GM18867 (cell line): Measurements from ENCODE around the gene ERC1.

ENCODE experiments used
- ATAC-seq: cut with Tn5 transposase; IDR thresholded peaks from one replicate; pipeline ENCODE4 v1.9.1; 2021; ENCODE audit warnings: mild to moderate bottlenecking, moderate library complexity; ENCODE audit not compliant: unreplicated experiment

ERC1 gene

DNA sequence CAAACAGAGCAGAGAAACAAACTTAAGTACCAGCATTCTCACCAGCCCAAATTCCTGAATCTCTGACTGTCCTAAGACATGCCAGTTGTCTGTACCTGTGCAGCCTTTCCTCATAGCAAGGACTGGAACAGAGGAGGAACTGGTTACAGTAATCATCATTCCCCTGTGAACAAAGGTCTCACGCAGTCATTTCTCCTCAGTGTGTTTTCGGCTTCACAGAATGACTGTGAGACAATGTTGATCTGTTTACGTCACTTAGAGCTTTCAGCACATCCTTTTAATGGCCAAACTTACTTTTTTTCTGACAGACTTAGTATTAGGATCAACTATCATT, 434.3 kb downstream of the ERC1 start:
- no peak for ATAC-seq

DNA sequence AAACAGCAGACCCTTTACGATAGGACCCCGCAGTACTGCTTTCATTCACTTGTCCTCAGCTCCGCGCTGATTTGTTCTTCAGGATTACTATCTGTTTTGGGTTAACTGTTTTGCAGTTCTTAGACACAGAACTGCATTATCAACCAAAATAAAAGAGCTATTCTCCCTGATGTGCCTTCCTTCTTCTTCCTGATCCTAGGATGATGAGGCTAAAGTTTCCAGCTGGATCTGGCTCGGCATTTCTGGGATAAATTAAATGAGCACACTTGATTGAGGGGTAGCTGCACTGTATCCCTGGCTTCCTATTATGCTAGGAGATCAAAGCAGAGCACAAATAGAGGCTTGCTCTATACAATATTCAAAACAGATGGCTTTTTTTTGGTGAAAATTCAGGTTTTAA, 437.6 kb downstream of the ERC1 start:
- ATAC-seq: no peak

DNA sequence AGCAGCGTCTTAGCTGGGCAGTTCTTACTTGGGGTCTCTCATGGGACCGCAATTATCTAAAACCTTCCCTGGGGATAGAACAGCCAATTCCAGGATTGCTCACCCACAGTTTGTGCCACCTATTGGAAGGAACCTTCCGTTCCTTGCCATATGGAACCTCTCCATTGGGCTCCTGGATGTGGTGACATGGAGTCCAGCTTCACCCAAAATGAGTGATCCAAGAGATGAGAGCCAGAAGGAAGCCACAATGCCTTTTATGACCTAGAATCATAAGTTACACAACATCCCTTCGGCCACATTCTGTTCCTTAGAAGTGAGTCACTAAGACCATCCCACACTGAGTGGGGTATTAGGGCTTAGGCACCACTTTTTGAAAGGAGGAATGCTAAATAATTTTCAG, 439.0 kb downstream of the ERC1 start:
- ATAC-seq: no peak

DNA sequence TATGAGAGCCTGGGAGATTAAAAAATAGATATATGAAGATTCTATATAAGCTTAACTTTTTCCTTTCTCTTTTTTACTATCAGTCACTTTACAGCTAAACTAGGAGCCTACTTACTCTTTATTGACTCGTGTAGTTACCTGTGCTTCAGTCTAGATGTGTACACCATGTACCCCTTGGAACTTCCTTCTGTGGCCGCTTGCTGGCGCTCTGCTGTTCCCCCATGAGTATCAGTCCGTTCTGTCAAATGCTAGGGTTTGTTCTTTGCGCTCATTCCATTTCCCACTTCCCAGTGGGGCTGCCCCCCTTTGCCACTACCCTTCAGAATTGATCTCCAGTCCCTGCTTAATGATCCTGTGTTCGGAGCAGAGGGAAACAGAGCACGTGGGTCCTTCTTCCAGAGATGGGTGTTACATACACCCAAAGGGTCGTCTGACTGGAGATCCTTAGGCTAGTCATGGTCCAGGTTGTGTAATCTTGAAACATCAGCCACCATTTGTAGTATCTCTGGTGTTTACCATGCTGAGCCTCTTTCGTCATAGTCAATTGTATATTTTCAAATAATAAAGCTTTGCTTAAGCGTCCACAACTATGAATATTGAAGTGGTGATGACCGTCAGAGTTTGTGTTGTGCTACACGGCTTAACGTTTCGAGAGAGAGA, 443.4 kb downstream of the ERC1 start:
- no peak for ATAC-seq

DNA sequence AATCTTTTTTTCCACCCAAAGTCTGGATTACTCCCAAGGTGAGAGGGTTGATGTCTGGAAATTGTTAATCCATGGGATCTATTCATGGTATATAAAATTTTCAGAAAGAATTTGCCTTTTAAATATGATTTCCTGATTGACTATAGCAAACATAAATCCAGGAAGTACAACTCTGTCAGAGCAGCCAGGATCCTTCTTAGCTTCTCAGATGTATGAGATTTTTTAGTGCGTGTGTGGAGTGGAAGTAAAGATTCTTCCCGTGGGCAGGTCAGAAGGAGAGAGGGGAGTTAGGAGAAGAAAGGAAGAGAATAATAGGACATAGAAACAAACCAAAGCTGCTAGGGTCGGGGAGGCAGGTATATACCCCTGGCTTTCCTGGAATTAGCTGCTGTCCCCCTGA, 444.0 kb downstream of the ERC1 start:
- no peak for ATAC-seq

DNA sequence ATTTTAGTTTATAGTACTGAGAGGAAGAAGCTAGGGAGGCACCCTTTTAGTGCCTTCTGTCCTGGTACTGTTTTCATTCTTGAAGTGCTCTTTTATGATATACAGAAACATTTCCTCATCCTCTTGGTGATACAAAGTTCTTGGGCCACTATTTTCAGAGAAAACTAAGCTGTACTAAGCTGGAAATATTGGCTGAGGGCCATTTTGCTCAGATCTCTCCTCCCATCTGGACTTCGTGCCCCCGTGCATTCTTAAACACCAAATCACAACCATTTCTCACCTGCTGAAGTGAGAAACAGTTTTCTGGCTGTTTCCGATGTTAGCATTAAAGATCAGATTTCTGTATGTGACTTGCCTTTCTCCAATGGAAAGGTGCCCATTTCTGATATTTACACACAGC, 444.4 kb downstream of the ERC1 start:
- ATAC-seq: no peak

DNA sequence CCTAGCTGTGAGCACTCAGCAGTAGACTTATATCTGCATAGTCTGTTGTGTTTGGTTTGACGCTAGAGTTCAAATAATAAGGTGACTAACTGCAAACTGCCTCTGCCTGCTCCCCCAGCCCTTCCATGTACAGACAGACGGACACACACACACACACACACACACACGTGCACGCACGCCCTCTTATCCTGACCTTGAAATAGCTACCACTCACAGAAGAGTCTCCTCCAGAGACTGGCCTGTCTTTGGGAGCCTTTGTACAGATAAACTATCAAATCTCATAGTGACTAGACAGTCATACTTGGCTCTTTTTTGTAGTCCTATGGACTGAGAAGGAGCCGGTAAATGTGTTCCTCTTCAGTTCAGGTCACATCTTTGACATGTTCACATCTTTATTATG, 445.0 kb downstream of the ERC1 start:
- no peak for ATAC-seq

DNA sequence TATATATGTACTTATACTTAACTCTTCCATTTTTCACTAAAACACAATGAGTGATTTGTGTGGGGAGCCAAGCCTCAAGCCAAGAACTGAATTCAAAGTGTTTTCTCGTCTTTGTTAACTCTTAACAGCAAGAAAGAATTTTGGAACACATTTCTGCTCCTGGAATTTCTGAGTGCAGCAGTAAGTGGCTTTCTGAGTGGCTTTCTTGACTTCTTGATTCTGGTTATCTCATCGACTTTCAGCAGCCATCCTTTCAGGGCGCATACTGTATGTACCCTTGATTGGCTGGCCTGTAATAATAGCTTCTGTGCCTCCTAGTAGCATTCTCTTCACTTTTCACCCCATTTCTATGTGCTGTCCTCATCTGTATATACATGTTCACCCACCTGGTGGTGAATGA, 446.0 kb downstream of the ERC1 start:
- ATAC-seq: no peak

DNA sequence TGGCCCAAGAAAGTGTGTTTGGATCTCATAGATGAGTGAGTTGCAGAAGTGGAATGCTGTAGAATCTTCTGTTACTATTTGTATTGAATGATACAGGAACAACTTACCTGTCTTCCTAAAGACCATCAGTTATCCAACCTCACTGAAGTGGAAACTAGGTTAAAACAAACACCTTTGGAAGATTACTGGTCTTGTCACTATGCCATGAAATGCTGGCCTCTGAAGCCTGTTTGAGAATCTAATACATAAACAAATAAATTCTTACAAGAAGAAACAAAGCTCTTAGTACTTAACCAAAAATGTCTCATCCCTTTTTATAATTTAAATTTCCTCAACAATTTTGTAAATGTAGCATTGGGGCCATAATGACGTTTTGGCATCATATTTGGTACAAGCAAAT, 448.2 kb downstream of the ERC1 start:
- no peak for ATAC-seq

DNA sequence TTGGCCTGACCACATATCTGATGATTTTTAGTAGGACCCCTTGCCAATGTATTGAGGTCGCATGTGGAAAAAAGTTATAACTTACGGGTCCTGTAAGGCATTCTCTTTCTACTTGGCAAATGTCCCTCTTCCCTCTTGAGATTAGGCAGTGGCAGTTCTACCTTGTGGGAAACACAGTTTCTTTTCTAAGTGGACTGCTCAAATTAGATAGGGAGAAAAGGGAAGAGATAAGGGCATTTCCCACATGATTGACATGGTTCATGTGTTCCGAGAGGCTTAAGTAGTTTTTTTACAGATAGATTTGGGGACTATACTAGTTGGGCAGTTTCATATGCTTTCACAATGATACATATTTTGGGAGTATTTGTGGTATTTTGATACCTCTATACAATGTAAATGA, 448.7 kb downstream of the ERC1 start:
- ATAC-seq: no peak

DNA sequence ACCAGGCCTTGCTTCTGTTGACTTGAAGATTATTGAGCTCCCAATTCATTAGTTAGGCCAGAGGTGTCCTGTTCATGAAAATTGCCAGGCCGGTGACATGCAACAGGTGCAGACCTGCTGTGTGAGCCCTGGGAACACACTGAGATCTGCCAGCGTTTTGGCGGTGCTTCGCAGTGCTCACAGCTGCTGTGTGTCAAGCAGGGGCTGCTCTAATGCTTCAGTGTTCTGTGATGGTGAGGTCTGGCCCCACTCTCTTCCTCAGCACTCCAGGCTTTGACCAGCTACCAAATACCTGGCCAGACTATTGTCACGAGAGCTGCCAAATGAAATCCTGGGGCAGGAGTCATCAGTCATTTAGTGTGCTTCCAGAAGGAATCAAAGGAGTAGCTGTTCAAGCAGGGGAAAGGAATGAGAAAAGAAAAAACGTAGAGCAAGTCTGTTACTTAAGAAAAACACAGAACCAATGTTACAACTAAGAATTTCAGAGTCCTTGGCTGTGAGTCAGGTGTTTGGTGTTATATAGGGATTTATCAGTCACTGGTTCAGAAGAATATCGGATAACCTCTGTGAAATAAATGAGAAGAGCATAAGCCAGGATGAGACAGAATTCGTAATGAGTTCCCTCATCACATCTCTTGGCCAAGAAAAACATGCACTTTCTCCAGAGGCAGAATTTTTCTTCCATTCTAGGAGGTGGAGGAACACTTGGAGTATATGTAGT, 452.6 kb downstream of the ERC1 start:
- ATAC-seq: no peak

DNA sequence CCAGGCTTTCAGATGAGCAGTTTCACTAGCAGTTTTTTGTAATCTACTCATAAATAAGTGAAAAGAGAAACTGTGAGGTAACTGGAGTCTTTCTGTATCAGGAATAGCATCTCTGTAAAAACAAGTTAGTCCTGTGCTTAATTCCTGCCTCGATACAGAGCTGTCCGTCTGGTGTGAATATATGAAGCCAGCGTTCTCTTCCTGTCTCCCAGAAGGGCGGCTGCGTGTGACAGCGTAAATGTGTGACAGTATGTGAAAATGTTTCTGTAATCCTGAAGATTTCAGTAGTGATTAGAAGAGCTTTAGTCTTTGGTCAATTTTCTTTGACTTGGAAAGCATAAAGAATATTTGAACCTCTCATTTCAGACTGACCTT, 453.1 kb downstream of the ERC1 start:
- ATAC-seq: no peak

DNA sequence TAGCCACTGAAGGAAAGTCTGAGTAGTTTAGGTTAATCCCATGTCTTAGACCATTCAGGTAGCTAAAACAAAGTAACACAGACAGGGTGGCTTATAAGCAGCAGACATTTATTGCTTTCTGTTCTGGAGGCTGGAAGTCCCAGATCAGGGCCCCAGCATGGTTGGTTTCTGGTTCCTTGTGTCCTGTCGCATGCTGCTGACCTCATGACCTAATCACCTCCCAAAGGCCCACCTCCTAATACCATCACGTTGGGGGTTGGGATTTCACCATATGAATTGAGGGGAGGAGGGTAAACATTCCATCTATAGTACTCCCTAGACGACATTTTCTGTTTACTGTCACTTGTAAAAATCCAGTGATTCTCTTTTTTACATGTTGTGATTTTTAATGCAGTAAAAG, 454.8 kb downstream of the ERC1 start:
- no peak for ATAC-seq

DNA sequence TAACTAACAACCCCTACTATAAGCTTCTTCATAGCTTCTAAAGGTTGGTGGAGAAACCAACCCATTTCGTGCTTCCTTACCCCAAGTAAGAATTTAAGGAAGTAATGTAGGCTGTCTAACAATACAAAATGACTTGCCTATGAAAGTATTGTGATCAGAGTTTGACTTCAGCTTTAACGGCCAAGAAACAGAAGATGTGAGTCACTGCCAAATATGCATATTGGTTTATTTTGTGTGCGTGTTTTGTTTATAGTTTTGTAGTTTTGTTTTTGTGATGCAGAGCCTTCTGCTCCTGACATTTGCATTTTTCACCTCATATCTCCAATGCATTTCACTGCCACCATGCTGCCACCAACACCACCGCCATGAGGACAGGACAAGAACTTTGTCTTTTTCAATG, 457.3 kb downstream of the ERC1 start:
- no peak for ATAC-seq

DNA sequence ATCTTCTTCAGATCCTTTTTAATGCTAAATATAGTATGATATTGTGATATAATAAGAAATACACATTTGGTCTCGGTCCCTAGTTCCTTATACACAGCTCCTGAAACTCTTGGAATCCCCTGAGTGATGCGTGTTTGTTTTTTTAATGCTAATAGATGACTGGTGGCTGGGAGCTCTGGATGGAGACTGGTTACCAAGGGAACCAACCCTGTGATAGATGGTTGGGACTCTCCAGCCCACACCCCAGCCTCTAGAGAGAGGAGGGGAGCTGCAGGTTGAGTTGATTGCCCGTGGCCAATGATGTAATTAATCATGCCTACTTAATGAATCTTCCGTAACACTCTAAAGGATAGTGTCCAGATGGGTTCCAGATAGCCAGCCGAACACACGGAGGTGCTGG, 462.8 kb downstream of the ERC1 start:
- no peak for ATAC-seq

DNA sequence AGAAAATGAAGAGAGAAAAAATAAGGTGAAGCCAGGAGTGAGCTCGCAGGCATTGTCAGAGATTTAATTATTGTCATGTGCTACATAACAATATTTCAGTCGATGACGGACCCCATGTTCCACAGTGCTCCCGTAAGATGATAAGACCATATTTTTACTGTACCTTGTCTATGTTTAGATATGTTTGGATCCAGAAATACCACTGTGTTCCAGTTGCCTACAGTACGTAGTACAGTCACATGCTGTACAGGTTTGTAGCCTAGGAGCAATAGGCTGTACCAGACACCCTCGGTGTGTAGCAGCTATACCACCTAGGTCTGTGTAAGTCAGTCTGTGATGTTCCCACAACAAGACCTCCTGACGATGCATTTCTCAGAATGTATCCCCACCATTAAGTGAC, 465.9 kb downstream of the ERC1 start:
- no peak for ATAC-seq

DNA sequence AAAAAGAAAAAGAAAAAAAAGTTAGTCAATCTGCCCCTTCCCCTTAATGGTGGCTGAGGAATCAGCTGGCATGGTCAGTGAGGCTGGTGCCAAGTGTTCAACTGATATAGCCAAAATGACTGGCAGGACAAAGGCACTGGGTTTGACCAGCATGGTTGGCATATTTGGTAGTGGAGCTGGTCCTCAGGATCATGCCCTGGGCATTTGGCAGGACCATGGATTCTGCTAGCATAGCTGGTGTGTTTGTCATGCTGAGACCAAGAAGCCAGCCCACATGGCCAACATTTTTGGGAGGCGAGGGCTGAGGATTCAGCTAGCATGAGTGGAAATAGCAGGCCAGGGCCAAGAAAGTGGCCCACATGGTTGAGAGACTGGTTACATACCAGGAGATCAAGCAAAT, 466.9 kb downstream of the ERC1 start:
- no peak for ATAC-seq

DNA sequence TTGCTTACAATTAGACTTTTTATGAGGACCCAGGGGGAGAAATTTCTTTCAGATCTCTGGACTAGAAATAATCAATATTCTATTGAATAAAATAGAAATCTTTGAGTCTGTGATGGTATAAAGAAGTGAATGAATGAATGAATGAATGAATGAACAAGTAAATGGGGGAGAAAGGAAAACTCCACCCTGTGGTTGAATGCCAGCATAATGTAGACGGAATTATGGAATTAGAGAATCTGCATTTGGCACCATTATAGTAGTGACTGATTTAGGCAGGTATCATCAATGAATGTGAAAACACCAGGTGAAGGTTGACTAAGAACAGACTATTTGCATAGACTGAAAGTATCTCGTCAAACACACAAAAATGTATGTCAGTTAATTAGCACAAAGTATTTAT, 468.3 kb downstream of the ERC1 start:
- no peak for ATAC-seq

DNA sequence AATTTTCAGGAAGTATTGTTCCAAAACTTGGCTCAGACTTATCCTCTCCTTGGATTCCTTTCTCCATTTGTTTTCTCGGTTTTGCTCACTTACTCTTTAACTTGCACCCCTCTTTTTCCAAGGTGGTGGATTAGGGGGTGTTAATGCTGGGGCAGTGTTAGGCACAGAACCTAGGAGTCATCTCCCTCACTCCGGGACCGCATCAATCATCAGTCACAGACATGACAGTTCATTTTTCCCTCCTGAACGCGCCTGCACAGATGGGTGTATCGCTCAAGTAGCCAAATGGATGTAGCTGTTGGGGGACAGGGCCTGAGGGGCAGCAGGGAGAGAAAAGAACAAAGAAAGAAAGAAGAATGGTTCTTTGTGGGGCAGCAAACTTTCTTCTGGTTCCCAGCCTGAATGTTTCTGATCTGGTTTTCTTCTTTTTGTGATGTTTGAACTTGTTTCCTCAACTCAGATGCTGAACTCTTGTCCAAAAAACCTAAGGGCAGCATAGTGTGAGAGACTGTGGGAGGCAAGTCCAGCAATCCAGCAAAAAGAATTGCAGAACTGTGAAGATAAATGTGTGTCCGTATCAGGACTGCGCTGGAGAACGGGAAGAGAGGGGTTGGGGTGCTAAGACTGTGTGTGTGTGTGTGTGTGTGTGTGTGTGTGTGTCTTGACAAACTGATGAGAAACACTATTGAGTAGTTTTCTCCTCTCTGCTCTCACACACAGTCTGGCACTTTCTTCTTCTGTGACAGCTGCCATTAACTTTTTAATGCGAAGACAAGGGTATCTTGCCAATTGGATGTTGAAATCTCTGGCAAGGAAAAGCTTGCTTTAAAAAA, 472.3 kb downstream of the ERC1 start:
- no peak for ATAC-seq

DNA sequence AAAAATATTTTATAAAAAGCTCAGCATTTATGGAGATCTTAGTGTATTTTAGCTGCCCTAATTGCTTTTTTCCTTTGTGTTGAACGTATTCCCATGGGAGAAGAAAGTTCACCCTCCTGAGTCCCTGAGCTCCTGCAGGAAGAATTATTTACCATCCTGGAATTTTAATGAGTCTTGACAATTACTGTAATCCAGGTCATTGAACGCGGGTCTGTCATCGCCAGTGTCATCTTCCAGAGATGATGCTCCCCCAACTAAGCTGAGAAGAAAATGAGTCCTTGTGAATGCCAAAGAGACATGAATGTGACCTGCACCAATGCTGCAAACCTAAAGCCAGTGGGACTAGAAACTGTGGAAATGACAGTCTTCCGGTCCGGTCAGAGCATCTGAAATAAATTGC, 473.9 kb downstream of the ERC1 start:
- ATAC-seq: no peak

DNA sequence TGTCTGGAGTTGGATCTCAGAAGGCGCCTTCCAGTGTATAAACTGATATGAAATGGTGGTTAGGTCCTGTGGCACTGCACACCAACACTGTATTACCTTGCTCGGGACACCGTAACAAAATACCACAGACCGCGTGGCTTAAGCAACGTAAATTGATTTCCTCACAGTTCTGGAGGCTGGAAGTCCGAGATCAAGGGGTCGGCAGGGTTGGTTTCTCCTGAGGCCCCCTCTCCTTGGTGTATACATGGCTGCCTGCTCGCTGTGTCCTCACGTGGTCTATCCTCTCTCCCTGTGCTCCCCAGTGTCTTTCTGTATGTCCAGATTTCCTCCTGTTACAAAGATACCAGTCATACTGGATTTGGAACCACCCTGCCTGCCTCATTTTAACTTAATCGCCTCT, 475.0 kb downstream of the ERC1 start:
- no peak for ATAC-seq

DNA sequence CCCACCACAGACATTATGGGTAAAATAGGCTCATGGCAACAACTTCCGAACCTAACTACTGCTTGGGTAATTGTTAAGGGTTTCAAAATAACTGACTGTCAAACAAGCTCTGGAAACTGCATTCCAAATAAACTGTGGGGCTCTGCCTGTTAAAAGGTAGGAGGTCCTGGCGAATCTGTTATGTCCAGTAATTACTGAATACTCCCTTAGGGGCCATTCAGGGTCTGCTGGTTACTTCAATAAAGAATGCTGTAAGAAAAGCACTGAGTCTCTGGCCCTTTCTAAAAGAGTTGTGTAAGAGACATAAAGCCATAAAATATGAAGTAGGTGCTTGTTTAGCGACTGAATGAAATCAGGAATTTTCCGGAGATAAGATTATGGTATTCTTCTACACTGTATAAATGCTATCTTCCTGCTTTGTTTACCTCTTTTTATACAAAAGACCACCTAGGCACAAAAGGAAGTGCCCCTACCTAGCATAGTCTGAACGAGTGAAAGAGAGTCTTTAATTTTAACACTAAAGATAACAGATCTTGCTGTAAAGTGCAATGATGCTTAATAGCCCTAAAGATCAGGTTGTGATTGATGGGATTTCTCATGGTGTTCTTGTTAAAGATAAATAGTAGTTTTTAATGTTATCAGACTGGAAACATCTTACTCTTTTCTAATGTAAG, 475.6 kb downstream of the ERC1 start:
- ATAC-seq: no peak
